AG04450 (cell line): ENCODE measurements around the gene NUDT5. TPM values are rescaled to one million over a fixed set of nuclear protein-coding genes. Genes with fewer than 3 reads are reported as not detected.

Experiments
- CTCF ChIA-PET: fragments of 300-600, 350-600 bp; formaldehyde crosslinking; extraction: SDS; loops from one replicate; lab custom pipeline; 2022; ENCODE audit warnings: antibody characterized with exemption, inconsistent platforms; lab: Charles Lee
- POLR2A ChIA-PET: fragments of 350-600 bp; formaldehyde crosslinking; extraction: SDS; loops from one replicate; lab custom pipeline; 2021; ENCODE audit warnings: antibody characterized with exemption, inconsistent platforms; lab: Yijun Ruan, JAX
- DNase-seq: peaks from one replicate; pipeline ENCODE4 v3.0.0-alpha.2; 2011; ENCODE audit warnings: low read depth, low spot score
- H3K27ac ChIP-seq: one replicate; pipeline ENCODE4 v1.5.1; 2012; ENCODE audit warnings: low read depth, low read length, control low read depth
- H3K27me3 ChIP-seq: one replicate; pipeline ENCODE4 v1.6.0; 2012; ENCODE audit warnings: low read length; ENCODE audit not compliant: control insufficient read depth, insufficient read depth
- H3K4me3 ChIP-seq: 2 replicates; pipeline ENCODE4 v1.5.1; 2011; ENCODE audit warnings: mild to moderate bottlenecking, low read depth, low read length, control low read depth
- H3K9me3 ChIP-seq: 2 replicates; pipeline ENCODE4 v1.5.1; 2012; ENCODE audit warnings: low read length; ENCODE audit not compliant: control insufficient read depth, insufficient read depth
- polyA minus RNA-seq: library from RNA; depleted of rRNA, polyadenylated mRNA; stranded (reverse); fragments of >200 nt; gene quantifications from 2 replicates; pipeline ENCODE4 v1.2.3, GENCODE V29; 2011; rRNA and poly(A)+ RNA removed
- polyA plus RNA-seq: library from polyadenylated mRNA; depleted of rRNA; stranded (reverse); fragments of >200 nt; gene quantifications from 2 replicates; pipeline ENCODE4 v1.2.3, GENCODE V29; 2011; rRNA removed
- TF ChIP-seq, protein P1 (sequence below): IDR thresholded peaks from 2 replicates; pipeline ENCODE4 v1.5.1; 2011; ENCODE audit warnings: low read depth, low read length, control low read depth, inconsistent platforms

The NUDT5 gene
- polyA plus RNA-seq, result 110 and 121 TPM in 2 replicates
- 37.2 and 44.3 TPM in 2 replicates for polyA minus RNA-seq

GRCh38 chr10:12195603-12196506, at the start of gene NUDT5, which contains the start of gene CDC123:
TSS of gene NUDT5 (minus strand) at chr10:12195891. CDS start at chr10:12186291, 9,600 bp downstream.
TSS of gene CDC123 (plus strand) at chr10:12196188. CDS start at chr10:12196246, 58 bp downstream.
- DNase-seq, result peak; percentile 66
- CTCF ChIA-PET, result interaction anchor here (1.0 to 2.3 kb wide), 5 partner anchors 19 to 904 kb away, joined by 3 to 11 read pairs (median 5); partner anchors contain the start of gene OPTN
- Histone ChIP-seq H3K4me3 (peak within 1 kb of the TSS; percentile 99), H3K27me3 (no peaks in the 10 kb centered on the region), H3K27ac (peak within 1 kb of the TSS; percentile 88), H3K9me3 (peaks cover 3% of the 10 kb centered on the region; the same call in 1 of the 2 replicates)
- POLR2A ChIA-PET, result interaction anchor here (0.6 to 1.6 kb wide), 9 partner anchors 11 to 764 kb away, joined by 3 to 5 read pairs (median 3); partner anchors contain the start of gene UPF2
- TF ChIP-seq, protein P1, sequence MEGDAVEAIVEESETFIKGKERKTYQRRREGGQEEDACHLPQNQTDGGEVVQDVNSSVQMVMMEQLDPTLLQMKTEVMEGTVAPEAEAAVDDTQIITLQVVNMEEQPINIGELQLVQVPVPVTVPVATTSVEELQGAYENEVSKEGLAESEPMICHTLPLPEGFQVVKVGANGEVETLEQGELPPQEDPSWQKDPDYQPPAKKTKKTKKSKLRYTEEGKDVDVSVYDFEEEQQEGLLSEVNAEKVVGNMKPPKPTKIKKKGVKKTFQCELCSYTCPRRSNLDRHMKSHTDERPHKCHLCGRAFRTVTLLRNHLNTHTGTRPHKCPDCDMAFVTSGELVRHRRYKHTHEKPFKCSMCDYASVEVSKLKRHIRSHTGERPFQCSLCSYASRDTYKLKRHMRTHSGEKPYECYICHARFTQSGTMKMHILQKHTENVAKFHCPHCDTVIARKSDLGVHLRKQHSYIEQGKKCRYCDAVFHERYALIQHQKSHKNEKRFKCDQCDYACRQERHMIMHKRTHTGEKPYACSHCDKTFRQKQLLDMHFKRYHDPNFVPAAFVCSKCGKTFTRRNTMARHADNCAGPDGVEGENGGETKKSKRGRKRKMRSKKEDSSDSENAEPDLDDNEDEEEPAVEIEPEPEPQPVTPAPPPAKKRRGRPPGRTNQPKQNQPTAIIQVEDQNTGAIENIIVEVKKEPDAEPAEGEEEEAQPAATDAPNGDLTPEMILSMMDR, result no peak

DNA sequence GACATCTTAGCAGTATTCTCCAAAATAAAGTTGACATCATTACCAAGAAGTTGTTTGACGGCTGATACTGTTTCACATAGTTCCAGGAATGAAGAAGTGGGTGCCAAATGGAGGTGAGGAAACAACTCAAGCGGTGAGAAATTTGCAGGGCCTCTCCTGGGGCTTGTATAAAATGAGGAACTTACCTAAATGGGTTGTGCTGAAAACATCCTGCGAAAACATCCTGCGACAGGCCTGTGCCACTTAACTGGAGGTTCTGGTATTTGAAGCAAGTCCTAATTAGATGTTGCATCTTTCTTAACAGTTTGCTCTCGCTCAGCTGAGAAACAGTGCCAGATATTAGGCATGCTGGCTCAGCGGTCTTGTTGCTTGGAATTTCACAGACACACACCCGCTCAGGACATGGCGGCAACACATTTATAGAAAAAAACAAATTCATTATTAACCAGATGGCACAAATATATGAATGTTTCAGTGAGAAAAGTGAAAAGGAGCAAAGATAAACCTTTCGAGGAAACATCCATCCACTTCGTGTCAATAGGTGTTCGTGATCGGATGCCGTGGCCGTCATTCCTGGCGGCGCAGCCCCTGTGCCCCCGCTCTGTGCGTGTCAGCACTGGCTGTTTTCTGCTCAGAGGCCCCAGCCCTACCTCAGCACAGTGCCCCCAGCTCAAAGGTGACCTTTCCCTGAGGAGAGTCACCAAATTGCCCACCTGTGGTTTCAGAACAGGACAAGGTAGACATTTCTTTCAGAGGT, 48.4 kb upstream of the NUDT5 start:
- H3K9me3 ChIP-seq, result no peaks in the 10 kb centered on the region
- H3K27ac ChIP-seq, result no peak overlapping the region
- no peak overlapping the region for H3K4me3 ChIP-seq
- TF ChIP-seq, protein P1, result no peak
- ChIA-PET POLR2A (no interaction called here), CTCF (interaction anchor here (0.7 kb wide), 1 partner anchor 29 kb away, joined by 3 read pairs; no protein-coding TSS in a partner anchor)
- no peak for DNase-seq
- no peaks in the 10 kb centered on the region for H3K27me3 ChIP-seq

DNA sequence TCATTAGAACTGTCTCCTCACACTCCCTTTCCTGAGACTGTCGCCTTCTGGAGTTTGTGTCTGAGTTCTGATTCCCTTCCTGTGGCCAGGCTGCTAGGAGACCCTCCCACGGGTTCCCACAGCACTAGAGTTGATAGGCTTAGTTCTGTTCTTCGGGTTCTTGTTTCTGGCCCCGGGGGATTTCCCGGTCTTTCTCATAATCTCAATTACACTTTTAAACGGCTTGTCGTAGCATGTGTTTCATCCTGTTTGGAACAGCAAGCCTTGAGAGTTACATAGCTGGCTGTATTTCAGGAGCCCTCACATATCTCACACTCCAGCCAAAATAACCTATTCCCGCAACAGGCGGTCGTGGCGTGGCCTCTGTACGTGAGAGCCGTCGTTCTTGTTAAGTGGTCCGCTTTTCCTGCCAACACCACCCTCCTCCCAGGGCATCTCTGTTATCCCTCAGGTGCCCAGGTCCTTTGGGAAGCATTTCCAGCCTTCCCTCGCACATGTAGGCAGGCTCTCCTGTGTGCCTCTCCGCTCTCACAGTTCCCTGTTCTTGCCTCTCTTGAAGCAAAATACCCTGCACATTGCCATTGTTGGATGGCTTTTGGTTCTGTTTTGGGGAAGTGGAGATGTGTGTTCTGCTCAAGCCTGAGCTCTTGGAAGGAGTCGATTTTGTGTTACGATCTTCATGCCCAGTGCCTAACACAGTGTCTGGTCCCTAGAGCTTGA, 46.3 kb upstream of the NUDT5 start:
- no peak for DNase-seq
- POLR2A ChIA-PET, result no interaction called here
- TF ChIP-seq, protein P1, result no peak
- H3K27me3 ChIP-seq, result no peaks in the 10 kb centered on the region
- CTCF ChIA-PET, result interaction anchor here (0.6 to 1.0 kb wide), 3 partner anchors 27 to 469 kb away, joined by 3 to 4 read pairs (median 4); no protein-coding TSS in a partner anchor
- H3K4me3 ChIP-seq, result no peak overlapping the region
- no peaks in the 10 kb centered on the region for H3K9me3 ChIP-seq
- H3K27ac ChIP-seq, result no peak overlapping the region

- TF ChIP-seq, protein P1, result no peak
- DNase-seq, result no peak
- H3K9me3 ChIP-seq, result no peaks in the 10 kb centered on the region
- H3K27ac ChIP-seq, result no peak overlapping the region
- H3K27me3 ChIP-seq, result no peaks in the 10 kb centered on the region
- ChIA-PET CTCF (interaction anchor here (0.7 to 2.9 kb wide), 4 partner anchors 24 to 593 kb away, joined by 3 to 13 read pairs (median 4); no protein-coding TSS in a partner anchor), POLR2A (interaction anchor here (0.7 kb wide), 1 partner anchor 17 kb away, joined by 3 read pairs; no protein-coding TSS in a partner anchor)
- no peak overlapping the region for H3K4me3 ChIP-seq
Measured at GRCh38 chr10:12238821-12239220, 43.1 kb upstream of the NUDT5 start.
